Breast epithelium (tissue), 4 donors: ENCODE data around the gene JOSD2. TPM values are rescaled to one million over a fixed set of nuclear protein-coding genes. Genes with fewer than 3 reads are reported as not detected.

ENCODE experiments used
- DNase-seq, 2 donors: peaks; one replicate each; pipeline ENCODE4 v3.0.0-alpha.2; 2019; ENCODE audit warnings: low spot score in 2 of 2
- H3K27ac ChIP-seq, 2 donors: fragments of 200-600 bp; sonication (generic) in 1 of 2; one replicate each; pipeline ENCODE4 v1.5.1; 2016 to 2019; ENCODE audit warnings: mild to moderate bottlenecking in 1 of 2
- H3K27me3 ChIP-seq, 2 donors: fragments of 200-600 bp; sonication (generic) in 1 of 2; one replicate each; pipeline versions ENCODE4 v1.5.1 to v1.6.0; 2017 to 2019; ENCODE audit warnings: control low read depth in 1 of 2, mild to moderate bottlenecking in 1 of 2
- H3K36me3 ChIP-seq: fragments of 200-600 bp; one replicate; pipeline ENCODE4 v1.5.1; 2019
- H3K4me1 ChIP-seq, 2 donors: fragments of 200-600 bp; sonication (generic); one replicate each; pipeline ENCODE4 v1.5.1; 2016 to 2019; ENCODE audit warnings: control low read depth in 1 of 2
- H3K4me3 ChIP-seq, 3 donors: fragments of 200-600 bp; sonication (generic); 1 replicate in 2 of 3; 2 replicates in 1 of 3; pipeline ENCODE4 v1.5.1; 2016 to 2019; ENCODE audit warnings: mild to moderate bottlenecking in 3 of 3, moderate library complexity in 2 of 3
- H3K9me3 ChIP-seq, 2 donors: fragments of 200-600 bp; sonication (generic) in 1 of 2; one replicate each; pipeline ENCODE4 v1.5.1; 2016 to 2019; ENCODE audit warnings: control low read depth in 1 of 2
- CTCF ChIP-seq, 3 donors: fragments of 450-650 bp; IDR thresholded peaks; one replicate each; pipeline ENCODE4 v1.5.1; 2016 to 2017; ENCODE audit warnings: antibody characterized with exemption in 3 of 3, mild to moderate bottlenecking in 3 of 3, moderate library complexity in 3 of 3
- POLR2A ChIP-seq: fragments of 450-650 bp; IDR thresholded peaks from one replicate; pipeline ENCODE4 v1.6.1; 2016; ENCODE audit warnings: antibody characterized with exemption, mild to moderate bottlenecking, moderate library complexity
- POLR2AphosphoS5 ChIP-seq, 3 donors: sonication (generic); formaldehyde crosslinking; IDR thresholded peaks; one replicate each; pipeline ENCODE4 v1.6.1; 2017; ENCODE audit warnings: antibody characterized with exemption in 3 of 3
- intact Hi-C: fragments of 100-400 bp; cut with DNase I; formaldehyde crosslinking; loops from one replicate; pipeline ENCODE4 v1.15.1; 2023; ENCODE audit warnings: low total_unique reads
- total RNA-seq, 3 donors: library from RNA; depleted of rRNA; stranded (reverse); fragments of >200 nt; gene quantifications; one replicate each; pipeline ENCODE4 v1.1.0, GENCODE V29; 2016

JOSD2 gene
- total RNA-seq, 3 donors from 2014 or later, result 14.7 to 26.7 (median 20.3) TPM

GRCh38 chr19:50485284-50485955 lies 25.6 kb downstream of the JOSD2 start:
- TF ChIP-seq POLR2A (no peak), POLR2AphosphoS5 (IDR thresholded peaks at IDR 0.05) (no peak), CTCF (IDR thresholded peaks at IDR 0.05) (no peak)
- Histone ChIP-seq H3K36me3 (no peaks in the 10 kb centered on the region), H3K4me3 (no peak overlapping the region), H3K27me3 (peaks cover 0 to 3% of the 10 kb centered on the region in 2 donors), H3K9me3 (no peaks in the 10 kb centered on the region), H3K27ac (no peak overlapping the region), H3K4me1 (no peaks in the 10 kb centered on the region)
- DNase-seq, result no peak
- intact Hi-C loops, result no loop called here

- Histone ChIP-seq H3K36me3 (no peaks in the 10 kb centered on the region), H3K9me3 (no peaks in the 10 kb centered on the region), H3K4me3 (no peak overlapping the region), H3K4me1 (no peaks in the 10 kb centered on the region), H3K27ac (no peak overlapping the region), H3K27me3 (peaks cover 0 to 3% of the 10 kb centered on the region in 2 donors)
- DNase-seq, result no peak
- intact Hi-C loops, result no loop called here
- TF ChIP-seq CTCF (IDR thresholded peaks at IDR 0.05) (no peak), POLR2AphosphoS5 (IDR thresholded peaks at IDR 0.05) (no peak), POLR2A (no peak)
Observed at GRCh38 chr19:50482916-50483315, 28.1 kb downstream of the JOSD2 start.

DNA sequence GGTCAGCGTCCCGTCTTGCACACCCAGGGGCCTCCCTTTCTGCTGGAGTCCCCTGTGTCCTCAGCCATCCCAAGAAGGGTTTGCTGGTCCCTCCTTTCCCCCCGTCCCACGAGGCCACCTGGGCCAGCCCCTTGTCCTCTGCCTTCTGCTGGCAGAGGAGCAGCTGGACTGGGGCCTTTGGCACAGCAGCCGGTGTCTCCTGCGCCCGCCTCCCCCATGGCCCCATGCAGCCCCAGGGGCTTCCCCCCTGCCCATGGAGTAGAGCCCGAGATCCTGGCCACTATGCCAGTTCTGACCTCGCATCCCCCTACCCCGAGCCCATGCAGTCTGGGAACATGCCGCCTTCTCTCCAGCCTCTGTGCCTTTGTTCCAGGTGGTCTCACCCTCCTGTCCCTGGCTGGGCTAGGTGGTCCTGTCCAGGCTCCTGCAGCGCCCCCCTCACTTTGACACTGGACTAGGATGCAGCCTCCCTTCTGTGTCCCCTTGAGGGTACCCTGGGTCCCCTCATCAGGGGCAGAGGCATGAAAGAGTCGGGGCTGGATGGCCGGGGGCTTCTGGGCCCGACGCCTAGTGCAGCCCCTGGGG lies 28.6 kb downstream of the JOSD2 start:
- H3K27me3 ChIP-seq, result peaks cover 0 to 3% of the 10 kb centered on the region in 2 donors
- H3K27ac ChIP-seq, result no peak overlapping the region
- intact Hi-C loops, result no loop called here
- H3K4me1 ChIP-seq, result peaks cover 3 to 4% of the 10 kb centered on the region in 2 donors
- no peaks in the 10 kb centered on the region for H3K36me3 ChIP-seq
- TF ChIP-seq POLR2A (no peak), CTCF (IDR thresholded peaks at IDR 0.05) (no peak), POLR2AphosphoS5 (IDR thresholded peaks at IDR 0.05) (no peak)
- no peaks in the 10 kb centered on the region for H3K9me3 ChIP-seq
- no peak overlapping the region for H3K4me3 ChIP-seq
- DNase-seq, result no peak

- DNase-seq, result no peak
- TF ChIP-seq POLR2A (no peak), CTCF (IDR thresholded peaks at IDR 0.05) (no peak), POLR2AphosphoS5 (IDR thresholded peaks at IDR 0.05) (no peak)
- no peaks in the 10 kb centered on the region for H3K36me3 ChIP-seq
Observed at GRCh38 chr19:50481351-50482149, 29.4 kb downstream of the JOSD2 start.

More at GRCh38 chr19:50481351-50482149, 29.4 kb downstream of the JOSD2 start:
- no peak overlapping the region for H3K27ac ChIP-seq
- peaks cover 3 to 9% of the 10 kb centered on the region in 2 donors for H3K4me1 ChIP-seq
- H3K27me3 ChIP-seq, result no peaks in the 10 kb centered on the region
- intact Hi-C loops, result no loop called here
- H3K9me3 ChIP-seq, result no peaks in the 10 kb centered on the region
- no peak overlapping the region for H3K4me3 ChIP-seq
